H1 (cell line): ENCODE data around the gene UPF3B. TPM values are rescaled to one million over a fixed set of nuclear protein-coding genes. Genes with fewer than 3 reads are reported as not detected.

Source experiments
- JUN ChIP-seq: IDR thresholded peaks from 2 replicates; pipeline ENCODE4 v1.6.1; 2011; ENCODE audit warnings: low read depth, mild to moderate bottlenecking, improper control_type of control experiment, low read length
- POLR2AphosphoS5 ChIP-seq: IDR thresholded peaks from 2 replicates; pipeline ENCODE4 v1.6.1; 2011; ENCODE audit warnings: low read depth, low read length
- RBBP5 ChIP-seq: IDR thresholded peaks from 2 replicates; pipeline ENCODE4 v1.7.1; 2012; ENCODE audit warnings: low read depth, mild to moderate bottlenecking, inconsistent platforms, low read length, moderate library complexity, borderline replicate concordance
- SIRT6 ChIP-seq: IDR thresholded peaks from one replicate; pipeline ENCODE4 v1.7.1; 2012; ENCODE audit warnings: low read length, inconsistent platforms
- SP4 ChIP-seq: IDR thresholded peaks from 2 replicates; pipeline ENCODE4 v1.6.1; 2012; ENCODE audit warnings: low read length, inconsistent platforms
- polyA plus RNA-seq, 7 experiments: library from polyadenylated mRNA; depleted of rRNA in 3 of 7; stranded (reverse) in 5 of 7; unstranded in 2 of 7; fragments of >200 nt in 5 of 7; fragments of 200-250 nt in 2 of 7; gene quantifications; 1 replicate in 5 of 7; 2 replicates in 1 of 7; 4 replicates in 1 of 7; pipeline versions ENCODE4 v1.2.1 to v1.2.3, GENCODE V29; 2011 to 2013; ENCODE audit warnings: missing spikeins in 2 of 7, mixed read lengths in 2 of 7
- total RNA-seq: library from RNA; stranded (reverse); fragmentation: NEBNext Ultra II Directional; extraction: Animal tissue kit (Norgen Biotek cat#: 25700); gene quantifications from 2 replicates; pipeline ENCODE4 v1.2.1, GENCODE V29; 2021
- TF ChIP-seq, protein P1 (sequence below): fragments of 300-600 bp; sonication (generic); IDR thresholded peaks from 2 replicates; pipeline ENCODE4 v1.7.1; 2012; ENCODE audit warnings: low read length, moderate library complexity, mild to moderate bottlenecking, inconsistent platforms; ENCODE audit not compliant: insufficient replicate concordance

UPF3B gene
- total and polyA plus RNA-seq, 2 of the 8 experiments (the other 6 are each of a cell fraction or from before 2014, with no cell fraction given) = 7.8 to 20.9 TPM

DNA sequence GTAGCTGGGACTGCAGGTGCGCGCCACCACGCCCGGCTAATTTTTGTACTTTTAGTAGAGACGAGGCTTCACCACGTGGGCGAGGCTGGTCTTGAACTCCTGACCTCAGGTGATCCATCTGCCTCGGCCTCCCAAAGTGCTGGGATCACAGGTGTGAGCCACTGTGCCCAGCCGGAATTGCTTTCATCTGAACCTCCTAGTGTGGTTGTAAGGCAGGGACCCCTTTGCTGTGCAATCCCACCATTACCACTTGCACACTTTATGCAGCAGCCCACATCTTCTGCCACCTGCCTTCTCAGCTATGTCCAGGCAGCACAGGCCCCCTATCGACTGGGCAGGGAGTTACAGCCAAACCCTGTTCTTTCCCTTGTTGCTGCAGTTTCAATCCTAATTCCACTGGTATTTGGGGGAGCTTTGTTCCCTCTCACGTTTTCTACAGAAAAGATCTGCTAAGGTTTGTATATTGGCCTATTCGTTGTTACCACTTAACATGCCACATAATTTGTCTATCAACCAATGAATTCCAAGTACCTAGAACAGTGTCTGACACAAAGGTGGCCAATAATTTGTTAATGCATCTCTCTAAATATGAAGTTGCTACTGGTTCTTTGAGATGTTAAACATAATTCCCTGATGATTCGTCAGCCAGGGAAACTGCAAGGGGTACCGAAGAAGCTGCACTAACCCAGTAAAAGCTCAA lies 67.9 kb downstream of the UPF3B start (continued):
- TF ChIP-seq, protein P1, sequence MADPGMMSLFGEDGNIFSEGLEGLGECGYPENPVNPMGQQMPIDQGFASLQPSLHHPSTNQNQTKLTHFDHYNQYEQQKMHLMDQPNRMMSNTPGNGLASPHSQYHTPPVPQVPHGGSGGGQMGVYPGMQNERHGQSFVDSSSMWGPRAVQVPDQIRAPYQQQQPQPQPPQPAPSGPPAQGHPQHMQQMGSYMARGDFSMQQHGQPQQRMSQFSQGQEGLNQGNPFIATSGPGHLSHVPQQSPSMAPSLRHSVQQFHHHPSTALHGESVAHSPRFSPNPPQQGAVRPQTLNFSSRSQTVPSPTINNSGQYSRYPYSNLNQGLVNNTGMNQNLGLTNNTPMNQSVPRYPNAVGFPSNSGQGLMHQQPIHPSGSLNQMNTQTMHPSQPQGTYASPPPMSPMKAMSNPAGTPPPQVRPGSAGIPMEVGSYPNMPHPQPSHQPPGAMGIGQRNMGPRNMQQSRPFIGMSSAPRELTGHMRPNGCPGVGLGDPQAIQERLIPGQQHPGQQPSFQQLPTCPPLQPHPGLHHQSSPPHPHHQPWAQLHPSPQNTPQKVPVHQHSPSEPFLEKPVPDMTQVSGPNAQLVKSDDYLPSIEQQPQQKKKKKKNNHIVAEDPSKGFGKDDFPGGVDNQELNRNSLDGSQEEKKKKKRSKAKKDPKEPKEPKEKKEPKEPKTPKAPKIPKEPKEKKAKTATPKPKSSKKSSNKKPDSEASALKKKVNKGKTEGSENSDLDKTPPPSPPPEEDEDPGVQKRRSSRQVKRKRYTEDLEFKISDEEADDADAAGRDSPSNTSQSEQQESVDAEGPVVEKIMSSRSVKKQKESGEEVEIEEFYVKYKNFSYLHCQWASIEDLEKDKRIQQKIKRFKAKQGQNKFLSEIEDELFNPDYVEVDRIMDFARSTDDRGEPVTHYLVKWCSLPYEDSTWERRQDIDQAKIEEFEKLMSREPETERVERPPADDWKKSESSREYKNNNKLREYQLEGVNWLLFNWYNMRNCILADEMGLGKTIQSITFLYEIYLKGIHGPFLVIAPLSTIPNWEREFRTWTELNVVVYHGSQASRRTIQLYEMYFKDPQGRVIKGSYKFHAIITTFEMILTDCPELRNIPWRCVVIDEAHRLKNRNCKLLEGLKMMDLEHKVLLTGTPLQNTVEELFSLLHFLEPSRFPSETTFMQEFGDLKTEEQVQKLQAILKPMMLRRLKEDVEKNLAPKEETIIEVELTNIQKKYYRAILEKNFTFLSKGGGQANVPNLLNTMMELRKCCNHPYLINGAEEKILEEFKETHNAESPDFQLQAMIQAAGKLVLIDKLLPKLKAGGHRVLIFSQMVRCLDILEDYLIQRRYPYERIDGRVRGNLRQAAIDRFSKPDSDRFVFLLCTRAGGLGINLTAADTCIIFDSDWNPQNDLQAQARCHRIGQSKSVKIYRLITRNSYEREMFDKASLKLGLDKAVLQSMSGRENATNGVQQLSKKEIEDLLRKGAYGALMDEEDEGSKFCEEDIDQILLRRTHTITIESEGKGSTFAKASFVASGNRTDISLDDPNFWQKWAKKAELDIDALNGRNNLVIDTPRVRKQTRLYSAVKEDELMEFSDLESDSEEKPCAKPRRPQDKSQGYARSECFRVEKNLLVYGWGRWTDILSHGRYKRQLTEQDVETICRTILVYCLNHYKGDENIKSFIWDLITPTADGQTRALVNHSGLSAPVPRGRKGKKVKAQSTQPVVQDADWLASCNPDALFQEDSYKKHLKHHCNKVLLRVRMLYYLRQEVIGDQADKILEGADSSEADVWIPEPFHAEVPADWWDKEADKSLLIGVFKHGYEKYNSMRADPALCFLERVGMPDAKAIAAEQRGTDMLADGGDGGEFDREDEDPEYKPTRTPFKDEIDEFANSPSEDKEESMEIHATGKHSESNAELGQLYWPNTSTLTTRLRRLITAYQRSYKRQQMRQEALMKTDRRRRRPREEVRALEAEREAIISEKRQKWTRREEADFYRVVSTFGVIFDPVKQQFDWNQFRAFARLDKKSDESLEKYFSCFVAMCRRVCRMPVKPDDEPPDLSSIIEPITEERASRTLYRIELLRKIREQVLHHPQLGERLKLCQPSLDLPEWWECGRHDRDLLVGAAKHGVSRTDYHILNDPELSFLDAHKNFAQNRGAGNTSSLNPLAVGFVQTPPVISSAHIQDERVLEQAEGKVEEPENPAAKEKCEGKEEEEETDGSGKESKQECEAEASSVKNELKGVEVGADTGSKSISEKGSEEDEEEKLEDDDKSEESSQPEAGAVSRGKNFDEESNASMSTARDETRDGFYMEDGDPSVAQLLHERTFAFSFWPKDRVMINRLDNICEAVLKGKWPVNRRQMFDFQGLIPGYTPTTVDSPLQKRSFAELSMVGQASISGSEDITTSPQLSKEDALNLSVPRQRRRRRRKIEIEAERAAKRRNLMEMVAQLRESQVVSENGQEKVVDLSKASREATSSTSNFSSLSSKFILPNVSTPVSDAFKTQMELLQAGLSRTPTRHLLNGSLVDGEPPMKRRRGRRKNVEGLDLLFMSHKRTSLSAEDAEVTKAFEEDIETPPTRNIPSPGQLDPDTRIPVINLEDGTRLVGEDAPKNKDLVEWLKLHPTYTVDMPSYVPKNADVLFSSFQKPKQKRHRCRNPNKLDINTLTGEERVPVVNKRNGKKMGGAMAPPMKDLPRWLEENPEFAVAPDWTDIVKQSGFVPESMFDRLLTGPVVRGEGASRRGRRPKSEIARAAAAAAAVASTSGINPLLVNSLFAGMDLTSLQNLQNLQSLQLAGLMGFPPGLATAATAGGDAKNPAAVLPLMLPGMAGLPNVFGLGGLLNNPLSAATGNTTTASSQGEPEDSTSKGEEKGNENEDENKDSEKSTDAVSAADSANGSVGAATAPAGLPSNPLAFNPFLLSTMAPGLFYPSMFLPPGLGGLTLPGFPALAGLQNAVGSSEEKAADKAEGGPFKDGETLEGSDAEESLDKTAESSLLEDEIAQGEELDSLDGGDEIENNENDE = no peak
- TF ChIP-seq JUN (no peak), SIRT6 (no peak), SP4 (no peak), RBBP5 (no peak), POLR2AphosphoS5 (peak; percentile 87)
